Putamen (tissue), 1 donor: ENCODE results near the gene MAN1C1.
"Not testable (repeated sequence)": the region's sequence is repeated elsewhere in the genome, so short reads cannot be mapped to it uniquely, and the experiment has no call there.

Experiments
- DNase-seq: peaks from one replicate; pipeline ENCODE4 v3.0.0-alpha.2; 2016; ENCODE audit warnings: low spot score

Gene MAN1C1

DNA sequence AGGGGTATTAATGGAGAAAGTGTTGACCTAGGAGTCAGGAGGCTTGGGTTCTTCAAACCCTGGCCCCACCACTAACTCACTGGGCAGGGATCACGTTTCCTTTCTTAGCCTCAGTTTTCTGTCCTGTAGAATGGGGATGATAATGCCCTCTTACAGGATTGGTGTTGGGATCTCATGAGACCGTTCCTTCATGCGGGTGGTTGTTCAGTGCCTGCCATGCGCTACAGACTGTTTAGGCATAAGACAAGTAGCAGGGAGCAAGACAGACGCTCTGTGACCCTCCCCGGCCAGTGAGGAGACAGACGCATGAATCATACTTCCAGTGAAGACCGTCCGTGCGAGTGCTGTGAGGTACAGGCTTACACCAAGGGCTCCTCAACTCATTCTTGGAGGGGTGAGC is 81.7 kb downstream of the MAN1C1 start:
- no peak for DNase-seq

DNA sequence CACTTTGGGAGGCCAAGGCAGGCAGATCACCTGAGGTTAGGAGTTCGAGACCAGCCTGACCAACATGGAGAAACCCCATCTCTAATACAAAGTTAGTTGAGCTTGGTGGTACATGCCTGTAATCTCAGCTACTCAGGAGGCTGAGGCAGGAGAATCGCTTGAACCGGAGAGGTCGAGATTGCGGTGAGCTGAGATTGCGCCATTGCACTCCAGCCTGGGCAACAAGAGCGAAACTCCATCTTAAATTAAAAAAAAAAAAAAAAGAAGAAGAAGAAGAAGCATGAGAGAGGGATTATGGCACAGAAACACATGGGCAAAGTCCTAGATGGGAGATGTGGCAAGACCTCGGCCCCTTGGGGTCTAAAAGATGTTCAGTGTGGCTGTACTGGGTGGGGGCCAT is 82.5 kb downstream of the MAN1C1 start:
- not testable (repeated sequence) for DNase-seq

DNA sequence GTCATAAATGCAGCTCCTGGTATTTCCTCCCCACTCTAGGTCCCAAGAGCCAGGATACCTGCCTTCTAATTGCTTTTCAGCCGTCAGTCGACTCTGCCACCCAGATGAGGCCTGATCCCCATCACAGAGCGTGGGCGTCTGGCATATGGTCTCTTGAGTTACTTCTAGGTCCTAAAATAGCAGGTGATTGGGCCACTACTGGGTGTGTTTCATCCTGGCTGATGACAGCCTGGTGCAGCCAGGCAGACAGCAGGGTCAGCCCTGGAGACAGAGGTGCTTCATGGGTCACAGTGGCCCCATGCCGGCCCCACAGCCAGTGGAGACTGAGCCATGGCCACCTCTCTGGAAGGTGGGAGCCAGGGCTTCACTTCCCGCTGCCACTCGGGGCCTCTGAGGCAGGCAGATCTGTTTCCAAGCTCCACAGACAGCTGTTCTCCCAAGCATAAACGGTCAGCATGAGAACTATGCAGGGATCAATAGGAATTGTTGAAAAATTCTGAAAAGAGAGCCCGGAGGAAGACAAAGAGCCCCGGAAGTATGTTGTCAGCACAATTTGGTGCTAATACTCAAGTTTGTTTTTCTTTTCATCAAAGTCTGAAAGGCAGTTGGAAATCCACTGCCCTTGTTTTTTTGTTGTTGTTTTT is 83.0 kb downstream of the MAN1C1 start:
- DNase-seq, result no peak

DNA sequence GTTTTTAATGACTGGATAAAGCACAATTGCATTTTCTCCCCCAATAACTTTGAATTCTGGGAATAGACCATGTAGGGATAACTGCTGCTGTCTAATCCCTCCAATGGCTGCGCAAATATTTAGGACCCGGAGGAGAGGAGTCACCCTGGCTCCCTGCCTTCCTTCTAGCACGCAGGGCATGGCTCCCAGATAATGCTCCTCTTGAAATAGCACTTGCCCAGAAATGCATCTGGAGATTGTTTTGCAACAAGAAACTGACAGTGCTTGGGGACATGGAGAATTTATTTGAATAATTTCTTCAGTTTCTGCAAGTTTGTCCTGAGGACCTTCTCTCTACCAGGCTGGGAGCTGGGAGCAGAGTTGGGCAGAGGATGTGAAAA is 83.5 kb downstream of the MAN1C1 start:
- DNase-seq, result no peak

DNA sequence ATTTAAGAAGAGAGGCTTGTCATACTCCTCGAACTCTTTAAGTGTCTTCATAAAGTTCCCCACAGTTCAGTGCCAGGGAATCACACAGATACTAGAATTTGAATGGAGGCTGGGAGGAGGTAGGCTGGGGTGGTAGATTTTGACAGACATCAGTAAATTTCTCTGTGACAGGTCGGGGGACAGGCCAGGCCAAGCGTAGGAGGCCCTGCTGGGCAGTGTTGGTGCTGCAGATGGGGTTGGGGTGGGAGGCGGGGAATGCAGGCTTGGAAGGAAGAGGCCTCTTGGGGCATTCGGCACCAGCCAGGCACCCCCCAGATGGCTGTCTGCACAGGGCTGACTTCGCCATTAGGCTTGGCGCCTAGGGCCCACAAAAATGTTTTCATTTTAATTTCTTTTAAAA is 84.0 kb downstream of the MAN1C1 start:
- no peak for DNase-seq

DNA sequence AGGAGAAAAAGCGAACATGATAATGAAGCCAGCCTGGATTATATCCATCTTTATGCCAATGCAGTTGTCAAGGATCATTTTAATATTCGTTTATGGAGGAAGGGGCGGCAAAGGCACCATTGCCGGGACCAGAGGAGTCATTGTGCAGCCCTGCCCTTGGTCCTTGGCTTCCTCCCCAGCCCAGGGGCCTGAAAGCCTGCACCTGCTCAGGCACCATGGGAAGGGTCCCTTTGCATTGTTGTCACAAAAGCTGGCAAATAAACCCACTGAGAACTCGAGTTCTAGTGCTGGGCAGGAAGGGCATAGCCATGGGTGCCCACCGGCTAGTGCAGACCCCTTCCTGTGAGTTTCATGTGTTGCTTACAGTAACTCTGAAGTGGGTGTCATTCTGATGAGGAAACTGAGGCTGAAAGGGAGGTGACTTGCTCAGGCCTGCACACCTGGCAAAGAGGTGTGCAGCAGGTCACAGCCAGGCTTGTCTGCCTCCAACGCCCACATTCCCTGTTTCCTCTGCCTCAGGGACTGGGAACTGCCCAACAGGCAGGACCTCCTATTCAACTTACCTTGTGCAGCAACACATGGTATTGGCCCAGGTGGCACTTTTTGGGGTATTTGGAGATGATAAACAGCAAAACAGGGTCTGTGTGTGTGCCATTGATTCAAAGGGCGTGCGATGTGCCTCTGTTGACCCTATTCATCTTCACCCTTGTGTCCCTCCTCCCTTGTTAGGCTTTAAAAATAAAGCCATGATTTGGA is 84.6 kb downstream of the MAN1C1 start:
- no peak for DNase-seq

DNA sequence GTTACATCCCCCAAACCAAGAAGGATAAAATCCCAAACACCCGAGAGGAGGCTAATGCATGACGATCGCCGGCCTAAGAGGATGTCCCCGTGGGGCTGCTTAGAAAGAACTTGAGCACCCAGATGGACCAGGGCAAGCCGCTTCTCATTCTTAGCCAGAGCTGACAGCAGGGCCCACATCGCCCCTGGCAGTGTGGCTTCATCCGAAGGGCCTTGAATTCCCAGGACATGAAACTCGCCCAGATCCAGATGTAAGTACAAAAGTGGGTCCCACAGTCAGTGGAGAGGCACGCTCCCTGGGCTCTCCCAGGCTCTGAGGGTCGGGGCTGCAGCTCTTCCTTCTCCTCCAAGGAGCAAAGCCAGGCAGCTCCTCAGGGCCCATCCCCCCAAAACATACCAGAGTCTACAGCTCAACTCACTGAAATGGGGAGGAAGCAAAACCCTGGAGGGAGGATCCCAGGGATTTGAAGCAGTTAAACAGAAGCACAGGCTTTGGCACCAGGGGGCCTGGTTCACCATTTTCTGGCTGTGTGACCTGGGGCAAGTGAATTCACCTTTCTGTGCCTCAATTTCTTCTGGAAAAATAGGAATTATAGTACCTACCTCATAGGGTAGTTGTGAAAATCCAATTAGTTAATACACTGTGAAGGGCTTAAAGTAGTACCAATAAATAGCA is 85.6 kb downstream of the MAN1C1 start:
- no peak for DNase-seq

DNA sequence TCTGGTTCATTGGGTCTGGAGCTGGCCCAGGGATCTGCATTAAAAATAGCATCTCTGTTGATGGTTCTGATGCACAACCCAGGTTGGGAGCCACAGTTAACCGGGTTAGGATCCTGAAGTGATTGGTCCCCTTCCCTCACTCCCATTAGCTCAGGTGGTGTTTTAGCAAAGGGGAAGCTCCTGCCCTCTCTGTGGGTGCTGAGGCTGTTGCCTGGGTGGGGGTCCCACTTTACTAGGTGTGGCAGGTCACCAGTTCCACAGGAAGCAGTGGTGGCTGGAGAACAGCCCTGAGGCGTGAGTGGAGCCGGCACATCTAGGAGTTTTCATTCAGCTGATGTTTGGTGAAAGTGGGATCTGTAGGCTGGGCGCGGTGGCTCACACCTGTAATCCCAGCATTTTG is 86.5 kb downstream of the MAN1C1 start:
- DNase-seq, result no peak

DNA sequence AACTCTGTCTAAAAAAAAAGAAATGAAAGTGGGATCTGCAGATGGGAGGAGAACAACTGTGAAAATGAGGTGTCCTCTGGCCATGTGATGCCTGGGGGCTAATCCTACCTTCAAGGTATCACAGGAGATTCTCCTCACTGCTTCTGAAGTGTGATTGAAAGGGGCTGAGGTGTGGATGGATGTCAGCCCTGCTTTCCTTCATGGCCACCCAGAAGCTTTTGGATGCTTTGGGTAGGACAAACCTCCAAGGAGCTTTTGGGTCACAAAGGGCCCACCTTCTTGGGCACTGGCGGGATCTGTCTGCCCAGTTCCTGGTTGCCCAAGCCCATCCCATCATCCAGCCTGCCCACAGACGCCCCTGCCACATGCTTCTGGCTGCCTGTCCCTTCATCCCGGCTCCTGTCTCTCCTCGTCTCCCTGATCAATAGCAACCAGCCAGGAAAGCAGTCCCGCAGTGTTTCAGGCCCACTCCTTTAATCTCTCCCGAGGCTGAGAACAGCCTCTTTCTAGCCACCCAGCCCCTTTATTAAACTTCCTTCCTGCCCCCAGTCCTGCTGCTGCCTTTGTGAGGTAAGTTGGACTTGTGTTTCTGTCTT is 87.2 kb downstream of the MAN1C1 start:
- no peak for DNase-seq

DNA sequence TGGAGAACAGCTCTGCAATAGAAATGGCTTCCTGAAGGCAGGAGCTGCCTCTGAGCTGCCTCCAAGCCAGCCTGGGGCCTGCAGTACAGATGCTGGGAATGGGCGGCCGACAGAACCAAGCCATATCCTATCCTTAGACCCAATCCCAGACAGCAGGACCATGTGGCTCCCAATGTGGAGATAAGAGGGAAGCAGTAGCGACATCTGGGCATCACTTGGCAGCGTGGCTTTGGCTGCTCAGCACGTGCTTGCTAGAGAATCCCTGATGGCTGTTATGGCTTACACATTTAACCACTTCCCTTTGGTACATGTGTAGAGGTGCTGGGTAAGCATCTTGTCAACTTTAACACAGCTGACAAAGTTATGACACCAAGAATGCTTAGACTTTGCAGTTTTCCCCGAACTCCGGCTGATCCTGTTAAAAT is 87.7 kb downstream of the MAN1C1 start:
- no peak for DNase-seq

DNA sequence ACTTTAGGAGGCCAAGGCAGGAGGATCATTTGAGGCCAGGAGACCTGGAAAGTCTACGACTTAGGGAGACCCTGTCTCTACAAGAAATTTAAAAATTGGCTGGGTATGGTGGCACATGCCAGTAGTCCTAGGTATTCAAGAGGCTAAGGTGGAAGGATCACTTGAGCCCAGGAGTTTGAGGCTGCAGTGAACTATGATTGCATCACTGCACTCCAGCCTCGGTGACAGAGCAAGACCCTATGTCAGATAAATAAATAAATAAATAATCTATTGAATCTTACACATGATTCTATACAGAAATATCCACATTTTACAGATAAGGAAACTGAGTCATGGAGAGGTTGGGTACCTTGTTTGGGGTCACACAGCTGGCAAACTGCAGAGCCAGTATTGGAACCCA is 89.1 kb downstream of the MAN1C1 start:
- no peak for DNase-seq

DNA sequence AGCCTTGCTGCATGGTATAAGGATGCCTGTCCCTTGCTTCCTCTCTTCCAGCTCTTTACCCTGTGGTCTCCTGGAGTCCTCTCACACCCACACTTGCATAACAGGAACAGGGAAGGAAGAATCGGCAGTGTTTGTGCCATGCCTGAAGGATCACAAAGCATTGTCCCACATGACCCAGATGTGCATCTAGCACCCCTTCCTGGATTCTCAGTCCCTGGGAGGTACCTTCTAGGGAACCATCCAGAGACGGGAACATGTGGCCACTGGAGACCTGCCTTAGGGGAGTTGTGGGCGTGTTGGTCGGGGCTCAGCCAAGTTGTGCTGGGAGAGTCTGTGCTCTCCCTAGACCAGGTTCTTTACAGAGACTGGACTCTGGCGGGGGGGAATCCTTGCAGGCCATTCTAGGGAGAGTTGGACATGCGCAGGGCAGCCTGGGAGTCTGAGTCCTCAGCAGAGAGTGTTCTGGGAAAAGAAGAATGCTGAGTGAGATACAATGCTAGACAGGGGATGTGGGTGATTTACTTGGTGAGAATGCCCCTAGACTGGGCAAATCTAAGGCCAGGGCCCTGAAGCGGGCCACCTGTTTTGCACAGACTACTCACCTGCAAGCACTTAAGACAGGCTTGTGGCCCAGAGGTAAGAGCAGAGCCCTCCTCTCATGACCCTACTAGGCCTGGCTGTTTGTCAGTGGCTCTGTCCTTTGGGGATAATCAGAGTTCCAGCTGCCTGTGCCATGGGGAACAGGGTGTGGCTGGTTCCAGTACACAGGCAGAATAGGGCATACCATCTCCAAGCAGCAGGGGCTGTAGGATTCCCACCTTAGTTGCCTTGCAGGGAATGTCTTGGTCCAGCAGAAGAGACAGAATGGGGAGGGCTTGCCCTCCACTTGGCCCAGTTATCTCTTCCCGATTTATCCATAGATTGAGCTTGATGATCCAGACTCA is 89.8 kb downstream of the MAN1C1 start:
- no peak for DNase-seq

DNA sequence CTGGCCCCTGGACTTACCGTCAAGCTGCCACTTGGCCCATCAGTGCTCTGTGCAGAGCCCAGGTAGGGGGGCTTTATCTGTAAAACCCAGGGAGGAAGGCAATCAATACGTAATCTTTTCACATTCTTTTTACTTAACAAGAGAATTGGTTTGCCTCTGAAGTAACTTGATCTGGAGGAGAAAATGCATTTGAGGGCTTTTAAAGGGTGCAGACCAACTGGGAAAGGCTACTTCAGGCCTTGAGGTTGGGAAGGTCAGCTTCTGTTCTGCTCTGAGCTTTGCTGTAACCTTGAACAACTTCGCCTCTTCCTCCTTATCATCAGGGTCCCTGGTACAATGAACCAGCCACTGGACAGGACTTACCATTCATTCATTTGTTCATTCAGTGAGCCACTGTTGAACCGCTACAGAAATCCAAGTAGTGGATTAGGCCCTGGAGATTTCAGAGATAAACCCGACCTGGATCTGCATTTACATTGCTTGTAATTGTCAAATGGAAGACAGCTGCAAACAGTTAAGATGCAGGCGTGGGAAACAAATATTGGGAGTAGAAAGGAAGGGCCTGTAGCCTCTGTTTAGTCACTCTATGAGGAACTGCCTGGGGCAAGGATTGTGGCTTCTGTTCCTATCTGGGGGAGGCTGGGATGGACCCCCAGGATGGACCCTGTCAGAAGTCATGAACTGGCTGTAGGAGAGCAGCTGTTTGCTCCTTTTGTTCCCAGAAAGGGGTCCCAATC is 90.9 kb downstream of the MAN1C1 start:
- DNase-seq, result no peak

DNA sequence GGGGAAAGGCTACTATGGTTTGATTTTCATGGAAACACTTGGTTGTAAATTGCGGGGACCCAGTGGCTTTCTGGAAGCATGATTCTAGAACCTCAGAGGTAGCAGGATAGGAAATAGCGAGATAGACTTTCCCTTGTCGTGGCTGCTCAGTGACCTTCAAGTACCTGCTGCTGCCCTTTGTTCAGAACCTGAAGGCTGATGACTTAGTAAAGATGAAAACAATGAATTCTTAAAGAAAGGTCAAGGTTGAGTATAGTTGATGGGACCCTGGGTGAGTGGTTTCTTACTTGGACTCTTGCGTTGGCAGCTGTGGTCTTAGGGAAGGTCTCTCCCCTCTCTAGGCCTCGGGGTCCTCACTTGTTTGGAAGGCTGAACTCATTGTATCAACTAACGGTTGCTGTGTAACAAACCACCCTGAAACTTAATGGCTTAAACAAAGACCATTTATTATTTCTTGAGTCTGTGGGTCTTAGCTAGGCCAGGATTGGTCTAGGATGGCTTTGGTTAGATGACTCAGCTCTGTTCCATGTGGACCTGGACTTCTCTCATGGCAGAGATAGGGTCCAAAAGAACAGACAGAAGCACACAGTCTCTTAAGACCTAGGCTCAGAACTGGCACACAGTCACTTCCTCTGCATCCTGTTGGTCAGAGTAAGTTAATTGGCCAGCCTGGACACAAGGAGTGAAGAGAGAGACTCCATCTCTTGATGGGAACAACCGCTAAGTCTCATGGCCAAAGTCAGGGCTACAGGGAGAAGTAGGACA is 94.2 kb downstream of the MAN1C1 start:
- DNase-seq, result no peak

DNA sequence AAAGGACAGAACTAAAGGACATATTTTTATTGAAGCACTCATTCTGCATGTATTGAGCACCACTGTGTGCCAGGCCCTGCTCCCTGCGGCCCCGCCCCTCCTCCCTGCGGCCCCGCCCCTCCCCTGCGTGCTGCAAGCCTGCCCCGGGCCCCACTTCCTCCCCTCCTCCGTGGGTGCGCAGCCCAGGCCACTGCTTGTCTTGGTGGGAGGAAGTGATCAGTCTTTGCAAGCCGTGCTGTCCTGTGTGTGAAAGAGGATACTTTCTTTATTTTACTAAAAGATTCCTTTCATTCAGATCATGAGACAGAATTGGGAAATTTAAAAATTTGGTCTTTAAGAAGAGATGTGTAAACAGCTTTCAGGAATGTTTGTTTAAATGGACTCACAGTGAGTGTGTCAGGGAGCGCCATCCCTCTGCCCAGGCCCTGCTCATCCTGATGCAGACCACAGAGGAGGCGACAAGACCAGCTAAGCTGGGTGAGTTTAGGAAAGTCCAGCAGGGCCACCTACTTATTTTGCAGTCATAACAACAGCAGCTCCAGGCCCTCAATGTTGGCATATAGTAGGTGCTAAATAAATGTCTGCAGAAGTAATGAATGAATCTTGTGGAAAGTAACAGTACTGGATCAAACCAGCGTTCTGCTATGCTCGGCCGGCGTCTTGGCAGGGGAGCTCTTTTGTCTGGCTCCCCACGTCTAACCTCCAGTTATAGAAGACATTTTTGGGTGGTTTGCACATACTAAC is 95.1 kb downstream of the MAN1C1 start:
- no peak for DNase-seq

DNA sequence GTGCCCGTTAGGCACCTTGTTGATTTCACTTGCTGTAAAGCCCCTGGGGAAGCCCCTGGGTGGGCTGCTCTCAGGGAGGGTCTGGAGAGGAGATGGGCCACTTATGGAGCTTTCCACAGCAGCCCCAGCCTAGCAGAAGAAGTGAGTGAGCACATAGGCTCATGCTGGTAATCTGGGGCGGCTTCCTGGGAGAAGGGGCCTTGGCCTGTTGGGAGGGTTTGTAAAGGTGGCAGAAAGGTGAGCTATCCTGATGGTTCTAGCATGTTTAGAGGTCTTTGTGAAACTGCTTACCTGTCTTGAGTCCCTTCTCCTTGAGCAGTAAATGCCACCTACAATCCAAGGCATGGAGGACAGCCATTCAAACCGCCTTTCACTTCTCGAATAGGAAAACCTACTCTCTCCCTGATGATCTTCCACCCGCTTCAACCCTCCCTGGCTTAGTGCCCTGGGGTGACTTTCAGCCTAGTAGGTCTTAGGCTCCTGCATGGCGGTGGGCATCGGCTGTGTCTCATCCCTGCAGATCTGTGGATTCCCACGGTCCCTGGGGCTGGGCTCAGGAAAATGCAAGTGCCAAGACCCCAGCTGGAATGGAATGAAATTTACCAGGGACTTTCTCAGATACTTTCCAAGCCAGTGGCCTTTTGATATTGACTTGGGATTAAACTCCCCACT is 95.8 kb downstream of the MAN1C1 start:
- no peak for DNase-seq

DNA sequence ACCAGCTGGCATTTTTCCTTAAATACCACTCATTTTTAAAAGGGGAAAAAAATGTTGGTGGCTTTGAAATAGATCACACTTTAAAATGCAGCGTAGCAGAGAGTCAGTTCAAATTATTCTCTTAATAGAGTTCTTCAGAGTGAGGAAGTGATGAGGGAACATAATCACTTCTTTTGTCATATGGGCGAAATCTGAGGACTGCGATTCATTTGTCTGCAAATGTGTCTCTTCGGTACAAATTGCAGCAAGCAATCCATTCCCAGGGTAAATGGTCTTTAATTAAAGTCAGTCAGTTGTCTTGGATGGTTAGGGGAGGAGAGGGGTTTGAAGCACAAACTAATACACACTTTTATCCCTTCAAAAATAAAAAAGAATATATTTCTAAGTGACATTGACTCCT is 97.4 kb downstream of the MAN1C1 start:
- DNase-seq, result no peak

DNA sequence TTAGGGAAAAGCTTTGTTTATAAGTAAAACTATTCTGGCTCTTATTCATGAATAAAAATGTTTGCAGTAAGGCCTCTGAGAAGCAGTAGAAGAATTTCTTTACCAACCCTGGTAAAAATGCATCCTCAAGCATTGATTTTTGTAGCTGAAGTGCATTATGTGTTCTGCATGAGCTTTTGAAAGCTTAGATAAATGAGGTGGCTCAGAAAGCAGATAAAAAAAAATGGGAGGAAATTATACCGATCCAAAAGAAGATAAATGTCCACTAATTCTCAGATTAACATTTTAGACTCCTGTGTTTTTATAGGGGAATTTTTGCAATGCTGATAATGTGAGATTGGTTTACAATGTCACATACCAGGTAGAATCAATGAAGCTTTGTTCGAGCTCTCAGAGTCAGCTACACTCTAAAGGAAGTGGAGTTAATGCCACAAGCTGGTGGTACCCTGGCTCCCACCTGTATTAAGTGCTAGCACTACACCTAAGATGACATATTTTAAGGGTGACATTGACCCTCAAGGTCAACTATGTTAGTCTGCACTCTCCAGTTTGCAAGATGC is 97.9 kb downstream of the MAN1C1 start:
- no peak for DNase-seq

DNA sequence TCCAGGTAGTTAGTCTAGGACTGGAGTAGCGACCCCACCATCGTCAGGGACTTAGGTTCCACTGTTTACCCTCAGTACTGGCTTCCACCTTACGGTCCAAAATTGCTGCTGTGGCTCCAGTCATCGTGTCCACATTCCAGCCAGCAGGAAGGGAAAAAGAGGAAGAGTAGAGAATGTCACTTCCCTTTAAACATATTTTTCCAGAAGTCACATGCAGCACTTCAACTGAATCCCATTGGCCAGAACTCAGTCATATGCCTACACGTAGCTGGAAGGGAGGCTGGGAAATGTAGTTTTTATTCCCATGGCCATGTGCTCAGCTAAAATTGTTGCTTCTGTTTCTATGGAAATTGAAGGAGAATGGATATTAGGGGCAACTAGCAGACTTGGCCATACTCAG is 99.3 kb downstream of the MAN1C1 start:
- no peak for DNase-seq
